Endodermal cell (in vitro differentiated cells): Measurements from ENCODE around the gene CSH2. TPM values are rescaled to one million over a fixed set of nuclear protein-coding genes. Genes with fewer than 3 reads are reported as not detected.

Experiments
- DNase-seq: peaks from one replicate; pipeline ENCODE4 v3.0.0-alpha.2; 2017
- H3K27ac ChIP-seq: 2 replicates; pipeline ENCODE4 v1.5.1; 2013; ENCODE audit warnings: mild to moderate bottlenecking, low read depth, low read length, moderate library complexity
- H3K27me3 ChIP-seq: 2 replicates; pipeline ENCODE4 v1.6.1; 2013; ENCODE audit warnings: mild to moderate bottlenecking, low read length, moderate library complexity; ENCODE audit not compliant: insufficient read depth, control insufficient read depth, poor library complexity, severe bottlenecking
- H3K36me3 ChIP-seq: 2 replicates; pipeline ENCODE4 v1.7.0; 2013; ENCODE audit warnings: mild to moderate bottlenecking, low read length, moderate library complexity; ENCODE audit not compliant: control insufficient read depth, insufficient read depth
- H3K4me1 ChIP-seq: one replicate; pipeline ENCODE4 v1.7.0; 2013; ENCODE audit warnings: low read length; ENCODE audit not compliant: control insufficient read depth, insufficient read depth
- H3K4me3 ChIP-seq: 2 replicates; pipeline ENCODE4 v1.5.1; 2013; ENCODE audit warnings: mild to moderate bottlenecking, low read length, moderate library complexity
- H3K9ac ChIP-seq: 2 replicates; pipeline ENCODE4 v1.6.1; 2013; ENCODE audit warnings: mild to moderate bottlenecking, low read length, moderate library complexity; ENCODE audit not compliant: poor library complexity, severe bottlenecking; ENCODE audit errors: extremely low read depth
- H3K9me3 ChIP-seq: 2 replicates; pipeline ENCODE4 v1.6.1; 2013; ENCODE audit warnings: mild to moderate bottlenecking, low read length, moderate library complexity; ENCODE audit not compliant: control insufficient read depth
- H3K27ac Mint-ChIP-seq: 2 replicates; pipeline ENCODE4 v1.8.0; 2020; ENCODE audit warnings: mixed read lengths
- H3K27me3 Mint-ChIP-seq: 2 replicates; pipeline ENCODE4 v1.8.0; 2021; ENCODE audit warnings: mild to moderate bottlenecking, mixed read lengths; ENCODE audit not compliant: insufficient read depth
- H3K36me3 Mint-ChIP-seq: 2 replicates; pipeline ENCODE4 v1.8.0; 2020; ENCODE audit warnings: low read depth, mixed read lengths
- H3K4me1 Mint-ChIP-seq: 2 replicates; pipeline ENCODE4 v1.8.0; 2020; ENCODE audit warnings: mixed read lengths
- H3K4me3 Mint-ChIP-seq: 2 replicates; pipeline ENCODE4 v1.8.0; 2020; ENCODE audit warnings: mild to moderate bottlenecking, moderate library complexity, mixed read lengths
- H3K9me3 Mint-ChIP-seq: 2 replicates; pipeline ENCODE4 v1.8.0; 2020; ENCODE audit warnings: mild to moderate bottlenecking, mixed read lengths
- WGBS, 2 experiments: methylation state at CpG; one replicate each; pipeline versions ENCODE4 v1.1.5 to v1.1.7; 2013; ENCODE audit warnings: missing lambda C conversion rate in 2 of 2, mixed read lengths in 1 of 2; ENCODE audit not compliant: insufficient coverage in 1 of 2, insufficient read length in 1 of 2; 5-methylcytosine and 5-hydroxymethylcytosine counted together
- total RNA-seq, 2 donors: library from RNA; stranded (reverse); fragmentation: NEBNext Ultra II Directional in 1 of 2; extraction: Animal tissue kit (Norgen Biotek cat#: 25700) in 1 of 2; gene quantifications; 2 replicates in 1 of 2; 3 replicates in 1 of 2; pipeline ENCODE4 v1.2.1, GENCODE V29; 2021
- TF ChIP-seq, protein P1 (sequence below): fragments of 200-600 bp; sonication (generic); conservative IDR thresholded peaks from 2 replicates; pipeline ENCODE4 v1.5.0; 2021; ENCODE audit warnings: antibody characterized with exemption, mild to moderate bottlenecking

Gene CSH2
- total RNA-seq, 2 donors from 2014 or later = 0.57 TPM; not detected in 1

DNA sequence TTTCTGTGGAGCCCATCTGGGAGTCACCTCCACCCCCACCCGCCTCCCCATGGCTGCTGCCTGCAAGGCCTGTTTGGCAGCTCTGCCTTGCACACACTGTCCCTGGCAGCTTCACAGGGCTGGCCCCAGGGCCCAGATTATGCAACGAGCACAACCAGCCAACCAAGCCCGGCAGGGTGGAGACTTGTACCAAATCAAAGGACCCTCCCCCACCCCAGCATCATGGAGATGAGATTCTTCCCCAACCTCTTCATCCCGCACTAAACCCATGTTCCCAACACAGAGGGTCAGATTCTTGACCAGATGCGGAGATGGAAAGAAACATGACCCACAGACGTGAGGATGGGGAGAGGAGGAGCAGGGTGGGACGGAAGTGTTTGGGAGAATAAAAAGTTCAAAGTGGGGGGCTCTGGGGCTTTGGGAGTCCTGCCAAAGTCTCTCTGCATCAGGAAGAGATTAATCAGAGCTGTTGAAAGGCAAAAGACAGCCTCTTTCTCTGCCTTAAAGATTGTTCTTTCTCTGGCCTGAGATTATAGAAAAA lies 34.8 kb downstream of the CSH2 start:
- no peak overlapping the region for H3K4me3 Mint-ChIP-seq
- no peak overlapping the region for H3K9ac ChIP-seq
- peaks cover 15% of the 10 kb centered on the region for H3K4me1 Mint-ChIP-seq
- H3K27me3 ChIP-seq = no peaks in the 10 kb centered on the region
- peak overlapping the region; percentile 53 for H3K27ac ChIP-seq
- peaks cover 32% of the 10 kb centered on the region for H3K36me3 Mint-ChIP-seq
- no peak for DNase-seq
- 85 to 86% methylated on average over 4 to 7 of the region's 7 CpGs for whole genome bisulfite sequencing, 2 experiments
- TF ChIP-seq, protein P1, sequence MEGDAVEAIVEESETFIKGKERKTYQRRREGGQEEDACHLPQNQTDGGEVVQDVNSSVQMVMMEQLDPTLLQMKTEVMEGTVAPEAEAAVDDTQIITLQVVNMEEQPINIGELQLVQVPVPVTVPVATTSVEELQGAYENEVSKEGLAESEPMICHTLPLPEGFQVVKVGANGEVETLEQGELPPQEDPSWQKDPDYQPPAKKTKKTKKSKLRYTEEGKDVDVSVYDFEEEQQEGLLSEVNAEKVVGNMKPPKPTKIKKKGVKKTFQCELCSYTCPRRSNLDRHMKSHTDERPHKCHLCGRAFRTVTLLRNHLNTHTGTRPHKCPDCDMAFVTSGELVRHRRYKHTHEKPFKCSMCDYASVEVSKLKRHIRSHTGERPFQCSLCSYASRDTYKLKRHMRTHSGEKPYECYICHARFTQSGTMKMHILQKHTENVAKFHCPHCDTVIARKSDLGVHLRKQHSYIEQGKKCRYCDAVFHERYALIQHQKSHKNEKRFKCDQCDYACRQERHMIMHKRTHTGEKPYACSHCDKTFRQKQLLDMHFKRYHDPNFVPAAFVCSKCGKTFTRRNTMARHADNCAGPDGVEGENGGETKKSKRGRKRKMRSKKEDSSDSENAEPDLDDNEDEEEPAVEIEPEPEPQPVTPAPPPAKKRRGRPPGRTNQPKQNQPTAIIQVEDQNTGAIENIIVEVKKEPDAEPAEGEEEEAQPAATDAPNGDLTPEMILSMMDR = no peak
- H3K9me3 ChIP-seq = no peaks in the 10 kb centered on the region
- H3K4me1 ChIP-seq = peaks cover 10% of the 10 kb centered on the region
- H3K27me3 Mint-ChIP-seq = no peaks in the 10 kb centered on the region
- no peak overlapping the region for H3K4me3 ChIP-seq
- peaks cover 16% of the 10 kb centered on the region for H3K36me3 ChIP-seq
- peak overlapping the region; percentile 30 for H3K27ac Mint-ChIP-seq
- H3K9me3 Mint-ChIP-seq = no peaks in the 10 kb centered on the region

DNA sequence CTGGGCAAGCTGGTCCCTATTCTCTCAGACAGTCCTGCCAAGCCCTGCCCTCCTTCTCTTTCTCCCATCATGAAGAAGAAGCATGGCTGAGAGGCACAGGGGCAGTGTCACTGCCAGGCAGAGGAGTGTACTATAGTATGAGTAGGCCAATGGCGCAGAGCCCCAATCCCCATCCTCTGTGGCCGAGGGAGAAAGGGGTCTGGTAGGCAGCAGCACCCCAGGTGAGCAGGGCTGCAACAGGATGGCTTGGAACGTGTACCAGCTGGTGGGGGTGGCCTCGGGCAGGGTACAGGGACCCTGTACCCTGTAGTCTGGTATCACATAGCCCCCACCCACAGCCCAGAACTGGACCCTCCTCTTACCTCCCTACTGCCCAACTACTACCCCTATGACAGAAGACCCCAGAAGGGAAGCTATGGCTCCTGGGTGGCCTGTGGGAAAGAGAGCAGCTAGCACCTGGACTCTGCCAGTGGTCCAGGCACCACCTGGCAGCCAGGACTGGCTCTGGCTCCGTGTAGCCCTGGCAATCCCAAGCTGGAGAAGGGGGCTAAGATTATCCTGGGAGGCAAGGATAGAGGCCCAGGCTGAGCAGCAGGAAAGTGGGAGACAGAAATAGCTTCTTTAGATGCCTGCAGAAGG lies 35.4 kb downstream of the CSH2 start:
- WGBS, 2 experiments = 98 to 100% methylated on average over 1 to 5 of the region's 5 CpGs
- H3K4me1 Mint-ChIP-seq = peaks cover 15% of the 10 kb centered on the region
- Histone ChIP-seq H3K4me1 (peaks cover 10% of the 10 kb centered on the region), H3K9ac (no peak overlapping the region), H3K4me3 (no peak overlapping the region), H3K36me3 (peaks cover 22% of the 10 kb centered on the region), H3K9me3 (no peaks in the 10 kb centered on the region), H3K27me3 (no peaks in the 10 kb centered on the region), H3K27ac (peak overlapping the region; percentile 53)
- TF ChIP-seq, protein P1 = no peak
- no peaks in the 10 kb centered on the region for H3K9me3 Mint-ChIP-seq
- peaks cover 37% of the 10 kb centered on the region for H3K36me3 Mint-ChIP-seq
- no peak for DNase-seq
- H3K27me3 Mint-ChIP-seq = no peaks in the 10 kb centered on the region
- H3K4me3 Mint-ChIP-seq = no peak overlapping the region
- H3K27ac Mint-ChIP-seq = no peak overlapping the region

DNA sequence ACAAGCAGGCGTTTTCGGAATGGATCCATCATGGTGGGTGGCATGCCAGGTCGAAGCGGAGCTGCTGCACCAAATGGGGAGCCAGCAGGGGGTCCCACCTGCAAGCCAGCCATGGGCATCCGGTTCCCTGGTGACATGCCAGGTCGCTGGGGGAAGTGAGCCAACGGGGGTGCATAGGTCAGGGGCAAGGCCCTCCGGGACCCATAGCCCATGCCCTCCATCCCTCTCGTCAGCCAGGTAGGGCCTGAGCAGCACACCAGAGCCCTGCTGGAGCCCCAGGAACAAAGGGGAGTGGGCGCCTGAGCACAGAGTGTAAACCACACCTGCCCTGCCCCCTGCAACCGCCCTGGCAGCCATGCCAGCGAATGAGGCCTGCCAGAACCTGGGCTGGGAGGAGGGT lies 36.0 kb downstream of the CSH2 start:
- 92 to 96% methylated on average over 4 to 12 of the region's 12 CpGs for WGBS, 2 experiments

More for the DNA sequence above, 36.0 kb downstream of the CSH2 start:
- TF ChIP-seq, protein P1 = no peak
- Mint-ChIP-seq H3K27me3 (no peaks in the 10 kb centered on the region), H3K36me3 (peaks cover 41% of the 10 kb centered on the region), H3K4me1 (peaks cover 15% of the 10 kb centered on the region), H3K9me3 (no peaks in the 10 kb centered on the region), H3K4me3 (no peak overlapping the region), H3K27ac (no peak overlapping the region)
- no peak overlapping the region for H3K4me3 ChIP-seq
- no peaks in the 10 kb centered on the region for H3K27me3 ChIP-seq
- H3K36me3 ChIP-seq = peaks cover 28% of the 10 kb centered on the region
- H3K9me3 ChIP-seq = no peaks in the 10 kb centered on the region
- peaks cover 10% of the 10 kb centered on the region for H3K4me1 ChIP-seq
- H3K27ac ChIP-seq = no peak overlapping the region
- H3K9ac ChIP-seq = no peak overlapping the region
- no peak for DNase-seq
